Gastrocnemius medialis (tissue), 4 donors: ENCODE data around the gene SNTG2. TPM values are rescaled to one million over a fixed set of nuclear protein-coding genes. Genes with fewer than 3 reads are reported as not detected.

ENCODE experiments used
- ATAC-seq, 2 donors: fragments of 150-250 bp; one replicate each; pipeline ENCODE4 v1.9.1; 2016
- DNase-seq, 2 donors: peaks; one replicate each; pipeline ENCODE4 v3.0.0-alpha.2; 2019
- H3K27ac ChIP-seq, 4 donors: fragments of 200-600 bp; sonication (generic); 1 replicate in 1 of 4; 2 replicates in 3 of 4; pipeline ENCODE4 v1.5.1; 2016 to 2018; ENCODE audit warnings: mild to moderate bottlenecking in 2 of 4, moderate library complexity in 1 of 4
- H3K27me3 ChIP-seq, 3 donors: fragments of 200-600 bp; sonication (generic) in 2 of 3; 1 replicate in 1 of 3; 2 replicates in 2 of 3; pipeline versions ENCODE4 v1.5.1 to v1.6.0; 2016 to 2019; ENCODE audit warnings: mild to moderate bottlenecking in 1 of 3, moderate library complexity in 1 of 3
- H3K36me3 ChIP-seq, 2 donors: fragments of 200-600 bp; sonication (generic) in 1 of 2; one replicate each; pipeline ENCODE4 v1.5.1; 2017 to 2018
- H3K4me1 ChIP-seq, 2 donors: fragments of 200-600 bp; sonication (generic) in 1 of 2; one replicate each; pipeline ENCODE4 v1.5.1; 2016 to 2017; ENCODE audit warnings: mild to moderate bottlenecking in 2 of 2
- H3K4me3 ChIP-seq, 4 donors: fragments of 200-600 bp; sonication (generic) in 3 of 4; 1 replicate in 1 of 4; 2 replicates in 3 of 4; pipeline ENCODE4 v1.5.1; 2016 to 2019; ENCODE audit warnings: mild to moderate bottlenecking in 2 of 4
- H3K9me3 ChIP-seq, 3 donors: fragments of 200-600 bp; sonication (generic) in 2 of 3; 1 replicate in 1 of 3; 2 replicates in 2 of 3; pipeline ENCODE4 v1.5.1; 2016 to 2019
- POLR2A ChIP-seq, 2 donors: fragments of 450-650 bp; IDR thresholded peaks; one replicate each; pipeline ENCODE4 v1.6.1; 2017; ENCODE audit warnings: antibody characterized with exemption in 2 of 2, mild to moderate bottlenecking in 2 of 2, moderate library complexity in 2 of 2
- in situ Hi-C, 4 donors: fragments of 200-750 bp; cut with MboI; loops; one replicate each; pipeline versions ENCODE4 v1.15.0 to v1.8.0; 2017; ENCODE audit warnings: low sequenced_read_pairs in 4 of 4
- intact Hi-C: fragments of 100-400 bp; cut with DNase I; formaldehyde crosslinking; loops from one replicate; pipeline ENCODE4 v1.15.1; 2023; ENCODE audit warnings: low total_unique reads
- total RNA-seq, 4 donors: library from RNA; depleted of rRNA; stranded (reverse); fragments of >200 nt; gene quantifications; one replicate each; pipeline versions ENCODE4 v1.1.0 to v1.2.3, GENCODE V29; 2016
- TF ChIP-seq, protein P1 (sequence below), 5 experiments: fragments of 450-650 bp in 3 of 5; fragments of 200-600 bp in 2 of 5; sonication (generic) in 2 of 5; IDR thresholded peaks in 4 of 5; conservative IDR thresholded peaks in 1 of 5; 1 replicate in 4 of 5; 2 replicates in 1 of 5; pipeline ENCODE4 v1.5.1; 2016 to 2019; ENCODE audit warnings: antibody characterized with exemption in 5 of 5, mild to moderate bottlenecking in 3 of 5, moderate library complexity in 3 of 5

SNTG2 gene
- total RNA-seq, 4 donors from 2014 or later: 0.55 to 1.0 (median 0.92) TPM; not detected in 1

DNA sequence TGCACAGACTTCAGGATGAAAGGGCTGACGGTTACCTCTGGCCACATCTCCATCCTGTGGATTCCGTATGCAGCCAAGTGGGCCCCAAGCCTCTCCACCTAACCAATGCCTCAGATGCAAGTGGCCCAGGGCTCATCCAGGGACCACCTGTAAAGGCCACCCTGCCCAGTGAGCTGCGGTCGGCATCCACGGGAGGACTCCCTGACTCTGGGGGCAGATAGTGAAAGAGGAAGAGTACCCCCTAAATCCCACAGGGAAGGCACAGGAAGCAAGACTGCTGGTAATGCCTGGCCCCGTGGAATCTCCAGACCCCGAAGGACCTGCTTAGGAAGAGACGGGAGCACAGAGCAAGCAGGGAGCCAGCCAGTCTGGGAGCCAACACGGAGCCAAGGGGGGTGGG is 451.4 kb downstream of the SNTG2 start:
- in situ Hi-C loops (no loop called here), intact Hi-C loops (no loop called here)
- H3K27me3 ChIP-seq: no peaks in the 10 kb centered on the region
- H3K9me3 ChIP-seq: no peaks in the 10 kb centered on the region
- no peak overlapping the region for H3K4me3 ChIP-seq
- ATAC-seq (no peak), DNase-seq (no peak)
- no peaks in the 10 kb centered on the region for H3K4me1 ChIP-seq
- H3K36me3 ChIP-seq: no peaks in the 10 kb centered on the region
- no peak overlapping the region for H3K27ac ChIP-seq
- TF ChIP-seq POLR2A (IDR thresholded peaks at IDR 0.05): no peak
- TF ChIP-seq, protein P1, sequence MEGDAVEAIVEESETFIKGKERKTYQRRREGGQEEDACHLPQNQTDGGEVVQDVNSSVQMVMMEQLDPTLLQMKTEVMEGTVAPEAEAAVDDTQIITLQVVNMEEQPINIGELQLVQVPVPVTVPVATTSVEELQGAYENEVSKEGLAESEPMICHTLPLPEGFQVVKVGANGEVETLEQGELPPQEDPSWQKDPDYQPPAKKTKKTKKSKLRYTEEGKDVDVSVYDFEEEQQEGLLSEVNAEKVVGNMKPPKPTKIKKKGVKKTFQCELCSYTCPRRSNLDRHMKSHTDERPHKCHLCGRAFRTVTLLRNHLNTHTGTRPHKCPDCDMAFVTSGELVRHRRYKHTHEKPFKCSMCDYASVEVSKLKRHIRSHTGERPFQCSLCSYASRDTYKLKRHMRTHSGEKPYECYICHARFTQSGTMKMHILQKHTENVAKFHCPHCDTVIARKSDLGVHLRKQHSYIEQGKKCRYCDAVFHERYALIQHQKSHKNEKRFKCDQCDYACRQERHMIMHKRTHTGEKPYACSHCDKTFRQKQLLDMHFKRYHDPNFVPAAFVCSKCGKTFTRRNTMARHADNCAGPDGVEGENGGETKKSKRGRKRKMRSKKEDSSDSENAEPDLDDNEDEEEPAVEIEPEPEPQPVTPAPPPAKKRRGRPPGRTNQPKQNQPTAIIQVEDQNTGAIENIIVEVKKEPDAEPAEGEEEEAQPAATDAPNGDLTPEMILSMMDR (IDR thresholded peaks at IDR 0.05 in 4 of 5, conservative IDR thresholded peaks at IDR 0.05 in 1 of 5): no peak

DNA sequence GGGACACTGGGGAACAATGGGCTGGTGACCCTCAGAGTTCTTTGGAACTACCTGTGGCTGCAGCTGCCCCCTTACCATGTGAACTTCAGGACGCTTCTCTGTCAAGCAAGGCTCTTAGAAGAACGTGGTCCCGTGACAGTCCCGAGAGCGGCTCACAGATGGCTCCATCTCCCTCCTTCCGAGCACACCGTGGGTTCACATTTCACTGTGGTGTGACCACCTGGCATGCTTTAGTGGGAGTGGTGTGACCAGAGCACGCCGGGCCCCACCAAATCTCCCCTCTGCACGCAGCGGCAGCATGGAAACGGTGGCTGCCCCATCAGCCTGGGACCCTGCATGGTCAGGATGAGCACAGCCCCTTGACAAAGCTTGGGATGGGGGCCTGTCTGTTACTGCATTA is 452.9 kb downstream of the SNTG2 start:
- no peak overlapping the region for H3K4me3 ChIP-seq

DNA sequence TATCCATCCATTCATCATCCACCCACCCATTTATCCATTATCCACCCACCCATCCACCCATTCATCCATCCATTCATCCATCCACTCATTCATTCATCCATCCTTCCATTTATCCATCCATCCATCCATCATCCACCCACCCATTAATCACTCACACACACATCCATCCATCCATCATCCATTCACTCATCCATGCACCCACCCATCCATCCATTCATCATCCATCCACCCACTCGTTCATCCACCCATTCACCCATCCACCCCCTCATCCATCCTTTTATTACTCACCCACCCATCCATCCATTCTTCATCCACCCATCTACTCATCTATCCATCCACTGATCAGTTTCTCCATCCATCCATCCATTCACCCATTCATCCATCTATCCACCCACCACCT is 454.5 kb downstream of the SNTG2 start:
- TF ChIP-seq, protein P1 (IDR thresholded peaks at IDR 0.05 in 4 of 5, conservative IDR thresholded peaks at IDR 0.05 in 1 of 5): no peak
- TF ChIP-seq POLR2A (IDR thresholded peaks at IDR 0.05): no peak
- ATAC-seq (no peak), DNase-seq (no peak)
- intact Hi-C loops (no loop called here), in situ Hi-C loops (no loop called here)
- Histone ChIP-seq H3K9me3 (no peaks in the 10 kb centered on the region), H3K27me3 (no peaks in the 10 kb centered on the region), H3K4me1 (no peaks in the 10 kb centered on the region), H3K27ac (no peak overlapping the region), H3K4me3 (no peak overlapping the region), H3K36me3 (no peaks in the 10 kb centered on the region)

More for the DNA sequence above, 452.9 kb downstream of the SNTG2 start:
- no peak overlapping the region for H3K27ac ChIP-seq
- DNase-seq: no peak
- no peaks in the 10 kb centered on the region for H3K4me1 ChIP-seq
- H3K27me3 ChIP-seq: no peaks in the 10 kb centered on the region
- no peaks in the 10 kb centered on the region for H3K36me3 ChIP-seq
- H3K9me3 ChIP-seq: no peaks in the 10 kb centered on the region
- TF ChIP-seq, protein P1 (IDR thresholded peaks at IDR 0.05 in 4 of 5, conservative IDR thresholded peaks at IDR 0.05 in 1 of 5): no peak
- TF ChIP-seq POLR2A (IDR thresholded peaks at IDR 0.05): no peak
- in situ Hi-C loops (no loop called here), intact Hi-C loops (no loop called here)
- no peak for ATAC-seq

DNA sequence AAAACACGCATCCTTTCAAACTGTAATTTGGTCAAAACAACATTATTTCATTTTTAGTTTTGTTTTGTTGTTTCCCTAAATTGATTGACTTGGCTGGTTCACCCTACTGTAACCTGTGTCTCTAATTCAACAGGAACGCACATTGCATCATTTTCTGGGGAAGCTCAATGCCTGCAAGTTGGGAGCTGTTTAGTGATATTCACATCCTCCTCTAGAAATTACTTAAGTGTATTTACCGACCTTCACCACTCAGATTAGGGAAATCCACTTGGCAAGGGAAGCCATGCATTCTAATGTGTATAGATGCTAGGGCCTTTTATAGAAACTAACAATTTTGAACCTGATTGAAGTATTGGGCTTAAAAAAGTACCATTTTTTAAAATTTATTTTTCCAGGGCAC is 455.3 kb downstream of the SNTG2 start:
- no peaks in the 10 kb centered on the region for H3K27me3 ChIP-seq
- TF ChIP-seq POLR2A (IDR thresholded peaks at IDR 0.05): no peak
- TF ChIP-seq, protein P1 (IDR thresholded peaks at IDR 0.05 in 4 of 5, conservative IDR thresholded peaks at IDR 0.05 in 1 of 5): no peak
- H3K27ac ChIP-seq: no peak overlapping the region
- H3K36me3 ChIP-seq: no peaks in the 10 kb centered on the region
- DNase-seq (no peak), ATAC-seq (no peak)
- H3K9me3 ChIP-seq: no peaks in the 10 kb centered on the region
- H3K4me3 ChIP-seq: no peak overlapping the region
- in situ Hi-C loops (no loop called here), intact Hi-C loops (no loop called here)
- no peaks in the 10 kb centered on the region for H3K4me1 ChIP-seq

DNA sequence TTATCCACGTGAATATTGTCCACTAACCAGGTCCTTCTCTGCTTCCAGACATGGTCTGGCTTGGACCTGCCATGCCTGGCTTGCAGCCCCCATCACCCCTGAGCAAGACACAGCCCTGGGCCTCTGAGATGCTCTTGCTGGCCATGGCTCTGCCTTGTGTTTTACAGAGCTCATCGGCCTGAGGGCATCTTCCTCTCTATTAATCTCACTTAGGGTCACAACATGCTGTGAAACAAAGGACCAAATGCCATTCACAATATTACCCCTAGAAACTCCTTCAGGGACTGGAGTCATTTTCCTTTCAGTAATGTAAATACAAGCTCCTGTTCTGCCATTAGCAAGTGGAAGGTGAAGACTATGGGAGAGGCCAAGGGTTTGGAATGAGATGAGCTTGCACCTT is 455.8 kb downstream of the SNTG2 start:
- intact Hi-C loops (no loop called here), in situ Hi-C loops (no loop called here)
- Histone ChIP-seq H3K27me3 (no peaks in the 10 kb centered on the region), H3K36me3 (no peaks in the 10 kb centered on the region), H3K4me3 (no peak overlapping the region), H3K4me1 (no peaks in the 10 kb centered on the region), H3K9me3 (no peaks in the 10 kb centered on the region), H3K27ac (no peak overlapping the region)
- ATAC-seq: no peak
- no peak for DNase-seq
- TF ChIP-seq, protein P1 (IDR thresholded peaks at IDR 0.05 in 4 of 5, conservative IDR thresholded peaks at IDR 0.05 in 1 of 5): no peak
- no peak for TF ChIP-seq POLR2A (IDR thresholded peaks at IDR 0.05)
